HTR-8/SVneo (cell line): ENCODE results near the gene RAD51.

Experiments used
- DNase-seq: peaks from one replicate; pipeline ENCODE4 v3.0.0; 2011; ENCODE audit warnings: low spot score, mixed read lengths; ENCODE audit not compliant: insufficient read length
- FAIRE-seq: peaks from 2 replicates; lab custom pipeline; 2011; peaks lifted over from hg19 to GRCh38; lab: Jason Lieb, UNC

The RAD51 gene

DNA sequence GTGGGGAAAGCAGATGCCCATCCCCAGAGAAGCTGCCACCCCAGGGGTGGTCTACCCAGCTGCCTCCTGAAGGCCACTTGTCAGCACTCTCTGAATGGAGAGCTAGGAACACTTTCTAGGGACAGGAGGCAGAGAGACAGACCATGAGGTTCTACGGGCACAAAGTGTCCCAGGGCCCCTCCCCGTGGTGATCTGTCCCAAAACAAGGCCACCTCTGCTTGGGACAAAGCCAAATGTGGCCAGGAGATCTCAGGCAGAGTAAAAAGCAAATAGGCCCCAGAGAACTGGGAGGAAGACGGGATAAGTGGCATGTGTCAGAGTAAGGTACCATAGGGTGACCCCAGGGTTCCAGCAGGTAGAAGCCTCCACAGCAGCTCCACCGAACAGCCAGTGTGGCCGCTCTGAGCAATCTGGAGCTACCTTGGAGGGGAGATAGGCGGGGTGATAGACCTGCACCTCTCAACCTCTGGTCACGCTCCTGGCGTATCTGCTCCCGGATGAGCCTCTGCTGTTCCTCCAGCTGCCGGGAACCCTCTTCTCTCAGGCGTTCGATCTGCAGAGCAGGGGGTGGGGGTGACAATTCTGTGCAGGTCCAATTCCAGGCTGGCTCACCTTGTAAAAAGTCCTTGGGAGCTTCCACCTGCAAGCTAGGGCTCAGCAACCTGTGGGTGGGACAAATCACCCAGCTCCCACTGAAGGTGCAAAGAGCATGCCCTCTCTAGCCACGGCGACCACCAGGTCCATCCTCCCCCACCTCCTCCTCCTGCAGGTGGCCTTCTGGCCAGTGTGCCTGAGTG, 81.0 kb downstream of the RAD51 start:
- DNase-seq (no peak), FAIRE-seq (no peak)

DNA sequence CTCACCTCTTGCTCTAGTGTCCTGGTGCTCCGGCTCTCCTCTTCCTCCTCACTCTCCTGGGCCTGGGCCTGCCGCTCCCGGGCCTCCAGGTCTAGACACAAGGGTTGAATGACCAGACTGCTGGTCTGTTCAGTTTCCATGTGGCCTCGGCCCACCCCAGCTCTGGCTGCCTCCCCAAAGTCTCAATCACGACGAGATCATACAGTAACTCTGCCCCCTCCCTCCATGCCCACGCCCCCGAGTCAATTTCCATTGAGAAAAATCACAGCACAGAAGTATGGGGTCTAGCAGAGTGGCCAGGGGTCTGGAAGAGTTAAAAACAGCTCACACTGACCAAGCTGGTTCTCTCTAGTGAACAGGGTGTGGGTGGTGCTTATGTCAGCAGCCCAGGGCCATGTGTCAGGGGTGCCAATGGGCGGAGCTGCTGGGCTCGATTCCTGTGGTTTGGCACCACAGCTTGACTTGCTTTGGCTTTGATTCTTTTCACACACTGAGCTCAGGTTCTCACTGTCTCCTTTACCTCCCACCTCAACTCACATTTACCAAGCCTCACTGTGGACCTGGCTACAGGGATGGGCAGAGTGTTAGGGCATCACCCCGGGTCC, 81.7 kb downstream of the RAD51 start:
- DNase-seq (no peak), FAIRE-seq (no peak)
